HepG2 (cell line): Measurements from ENCODE around the gene CORO1C. TPM values are rescaled to one million over a fixed set of nuclear protein-coding genes. Genes with fewer than 3 reads are reported as not detected.

Experiments used
- CHD2 ChIP-seq: IDR thresholded peaks from 2 replicates; pipeline ENCODE4 v1.6.1; 2011; ENCODE audit warnings: low read depth, low read length, improper control_type of control experiment
- NR1H2 ChIP-seq: sonication (generic); formaldehyde crosslinking; IDR thresholded peaks from 2 replicates; pipeline ENCODE4 v1.8.1; 2022; ENCODE audit warnings: low read depth, missing genetic modification reagents, borderline replicate concordance
- ZNF879 ChIP-seq: sonication (generic); formaldehyde crosslinking; IDR thresholded peaks from 2 replicates; pipeline ENCODE4 v1.8.1; 2023; ENCODE audit warnings: missing genetic modification reagents
- polyA plus RNA-seq, 8 experiments: library from polyadenylated mRNA; depleted of rRNA in 3 of 8; stranded (reverse) in 7 of 8; unstranded in 1 of 8; fragments of >200 nt; fragmentation: Illumina TruSeq in 4 of 8; extraction: Trizol in 4 of 8; gene quantifications; 2 replicates each; pipeline versions ENCODE4 v1.2.1 to v1.2.3, GENCODE V29; 2011 to 2016; ENCODE audit warnings: low read depth in 4 of 8, missing spikeins in 1 of 8, mixed read lengths in 1 of 8; ENCODE audit not compliant: insufficient read depth in 1 of 8
- total RNA-seq, 5 experiments: library from RNA; depleted of rRNA; stranded (reverse); fragments of >200 nt; fragmentation: Illumina TruSeq; extraction: Trizol; gene quantifications; 2 replicates each; pipeline ENCODE4 v1.2.3, GENCODE V29; 2016; ENCODE audit warnings: low read depth in 1 of 5
- TF ChIP-seq, protein P1 (sequence below): sonication (generic); formaldehyde crosslinking; IDR thresholded peaks from 2 replicates; pipeline ENCODE4 v1.4.0; 2020; ENCODE audit warnings: missing genetic modification reagents, borderline replicate concordance
- TF ChIP-seq, protein P2 (sequence below): sonication (generic); formaldehyde crosslinking; IDR thresholded peaks from 2 replicates; pipeline ENCODE4 v1.8.0; 2022; ENCODE audit warnings: mild to moderate bottlenecking, missing genetic modification reagents, moderate library complexity
- TF ChIP-seq, protein P3 (sequence below): sonication (generic); formaldehyde crosslinking; IDR thresholded peaks from 2 replicates; pipeline ENCODE4 v1.4.0; 2020; ENCODE audit warnings: missing genetic modification reagents

CORO1C gene
- total and polyA plus RNA-seq, 2 of the 13 experiments (the other 11 are each of a cell fraction or from before 2014, with no cell fraction given), result 73.7 to 131 TPM

GRCh38 chr12:108676707-108677106 lies 54.6 kb downstream of the CORO1C start (continued):
- TF ChIP-seq, protein P1, sequence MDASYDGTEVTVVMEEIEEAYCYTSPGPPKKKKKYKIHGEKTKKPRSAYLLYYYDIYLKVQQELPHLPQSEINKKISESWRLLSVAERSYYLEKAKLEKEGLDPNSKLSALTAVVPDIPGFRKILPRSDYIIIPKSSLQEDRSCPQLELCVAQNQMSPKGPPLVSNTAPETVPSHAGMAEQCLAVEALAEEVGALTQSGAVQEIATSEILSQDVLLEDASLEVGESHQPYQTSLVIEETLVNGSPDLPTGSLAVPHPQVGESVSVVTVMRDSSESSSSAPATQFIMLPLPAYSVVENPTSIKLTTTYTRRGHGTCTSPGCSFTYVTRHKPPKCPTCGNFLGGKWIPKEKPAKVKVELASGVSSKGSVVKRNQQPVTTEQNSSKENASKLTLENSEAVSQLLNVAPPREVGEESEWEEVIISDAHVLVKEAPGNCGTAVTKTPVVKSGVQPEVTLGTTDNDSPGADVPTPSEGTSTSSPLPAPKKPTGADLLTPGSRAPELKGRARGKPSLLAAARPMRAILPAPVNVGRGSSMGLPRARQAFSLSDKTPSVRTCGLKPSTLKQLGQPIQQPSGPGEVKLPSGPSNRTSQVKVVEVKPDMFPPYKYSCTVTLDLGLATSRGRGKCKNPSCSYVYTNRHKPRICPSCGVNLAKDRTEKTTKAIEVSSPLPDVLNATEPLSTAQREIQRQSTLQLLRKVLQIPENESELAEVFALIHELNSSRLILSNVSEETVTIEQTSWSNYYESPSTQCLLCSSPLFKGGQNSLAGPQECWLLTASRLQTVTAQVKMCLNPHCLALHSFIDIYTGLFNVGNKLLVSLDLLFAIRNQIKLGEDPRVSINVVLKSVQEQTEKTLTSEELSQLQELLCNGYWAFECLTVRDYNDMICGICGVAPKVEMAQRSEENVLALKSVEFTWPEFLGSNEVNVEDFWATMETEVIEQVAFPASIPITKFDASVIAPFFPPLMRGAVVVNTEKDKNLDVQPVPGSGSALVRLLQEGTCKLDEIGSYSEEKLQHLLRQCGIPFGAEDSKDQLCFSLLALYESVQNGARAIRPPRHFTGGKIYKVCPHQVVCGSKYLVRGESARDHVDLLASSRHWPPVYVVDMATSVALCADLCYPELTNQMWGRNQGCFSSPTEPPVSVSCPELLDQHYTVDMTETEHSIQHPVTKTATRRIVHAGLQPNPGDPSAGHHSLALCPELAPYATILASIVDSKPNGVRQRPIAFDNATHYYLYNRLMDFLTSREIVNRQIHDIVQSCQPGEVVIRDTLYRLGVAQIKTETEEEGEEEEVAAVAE (CRISPR knock-in tag), result no peak
- TF ChIP-seq, protein P2, sequence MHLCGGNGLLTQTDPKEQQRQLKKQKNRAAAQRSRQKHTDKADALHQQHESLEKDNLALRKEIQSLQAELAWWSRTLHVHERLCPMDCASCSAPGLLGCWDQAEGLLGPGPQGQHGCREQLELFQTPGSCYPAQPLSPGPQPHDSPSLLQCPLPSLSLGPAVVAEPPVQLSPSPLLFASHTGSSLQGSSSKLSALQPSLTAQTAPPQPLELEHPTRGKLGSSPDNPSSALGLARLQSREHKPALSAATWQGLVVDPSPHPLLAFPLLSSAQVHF (CRISPR knock-in tag), result no peak
- no peak for TF ChIP-seq NR1H2
- TF ChIP-seq ZNF879 (CRISPR knock-in tag), result no peak
- TF ChIP-seq, protein P3, sequence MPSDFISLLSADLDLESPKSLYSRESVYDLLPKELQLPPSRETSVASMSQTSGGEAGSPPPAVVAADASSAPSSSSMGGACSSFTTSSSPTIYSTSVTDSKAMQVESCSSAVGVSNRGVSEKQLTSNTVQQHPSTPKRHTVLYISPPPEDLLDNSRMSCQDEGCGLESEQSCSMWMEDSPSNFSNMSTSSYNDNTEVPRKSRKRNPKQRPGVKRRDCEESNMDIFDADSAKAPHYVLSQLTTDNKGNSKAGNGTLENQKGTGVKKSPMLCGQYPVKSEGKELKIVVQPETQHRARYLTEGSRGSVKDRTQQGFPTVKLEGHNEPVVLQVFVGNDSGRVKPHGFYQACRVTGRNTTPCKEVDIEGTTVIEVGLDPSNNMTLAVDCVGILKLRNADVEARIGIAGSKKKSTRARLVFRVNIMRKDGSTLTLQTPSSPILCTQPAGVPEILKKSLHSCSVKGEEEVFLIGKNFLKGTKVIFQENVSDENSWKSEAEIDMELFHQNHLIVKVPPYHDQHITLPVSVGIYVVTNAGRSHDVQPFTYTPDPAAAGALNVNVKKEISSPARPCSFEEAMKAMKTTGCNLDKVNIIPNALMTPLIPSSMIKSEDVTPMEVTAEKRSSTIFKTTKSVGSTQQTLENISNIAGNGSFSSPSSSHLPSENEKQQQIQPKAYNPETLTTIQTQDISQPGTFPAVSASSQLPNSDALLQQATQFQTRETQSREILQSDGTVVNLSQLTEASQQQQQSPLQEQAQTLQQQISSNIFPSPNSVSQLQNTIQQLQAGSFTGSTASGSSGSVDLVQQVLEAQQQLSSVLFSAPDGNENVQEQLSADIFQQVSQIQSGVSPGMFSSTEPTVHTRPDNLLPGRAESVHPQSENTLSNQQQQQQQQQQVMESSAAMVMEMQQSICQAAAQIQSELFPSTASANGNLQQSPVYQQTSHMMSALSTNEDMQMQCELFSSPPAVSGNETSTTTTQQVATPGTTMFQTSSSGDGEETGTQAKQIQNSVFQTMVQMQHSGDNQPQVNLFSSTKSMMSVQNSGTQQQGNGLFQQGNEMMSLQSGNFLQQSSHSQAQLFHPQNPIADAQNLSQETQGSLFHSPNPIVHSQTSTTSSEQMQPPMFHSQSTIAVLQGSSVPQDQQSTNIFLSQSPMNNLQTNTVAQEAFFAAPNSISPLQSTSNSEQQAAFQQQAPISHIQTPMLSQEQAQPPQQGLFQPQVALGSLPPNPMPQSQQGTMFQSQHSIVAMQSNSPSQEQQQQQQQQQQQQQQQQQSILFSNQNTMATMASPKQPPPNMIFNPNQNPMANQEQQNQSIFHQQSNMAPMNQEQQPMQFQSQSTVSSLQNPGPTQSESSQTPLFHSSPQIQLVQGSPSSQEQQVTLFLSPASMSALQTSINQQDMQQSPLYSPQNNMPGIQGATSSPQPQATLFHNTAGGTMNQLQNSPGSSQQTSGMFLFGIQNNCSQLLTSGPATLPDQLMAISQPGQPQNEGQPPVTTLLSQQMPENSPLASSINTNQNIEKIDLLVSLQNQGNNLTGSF (CRISPR knock-in tag), result no peak
- no peak for TF ChIP-seq CHD2
